ENCODE results near the gene HOMER2.

The HOMER2 gene

GRCh38 chr15:82851306-82851850, 101.1 kb downstream of the HOMER2 start:
- no peak overlapping the region for H3K27ac ChIP-seq
- TF ChIP-seq ZFX (IDR thresholded peaks at IDR 0.05) = no peak

GRCh38 chr15:82850731-82851130, 101.8 kb downstream of the HOMER2 start:
- H3K27ac ChIP-seq = peak overlapping the region; percentile 71
- TF ChIP-seq CTCF (conservative IDR thresholded peaks at IDR 0.05) (no peak), ZFX (IDR thresholded peaks at IDR 0.05) (no peak)

GRCh38 chr15:82849556-82850512, 102.7 kb downstream of the HOMER2 start:
- H3K27ac ChIP-seq = peak overlapping the region; percentile 71
- TF ChIP-seq CTCF (conservative IDR thresholded peaks at IDR 0.05) = peak; percentile 94
- no peak for TF ChIP-seq ZFX (IDR thresholded peaks at IDR 0.05)

GRCh38 chr15:82848241-82848993, 104.1 kb downstream of the HOMER2 start:
- H3K27ac ChIP-seq = peak overlapping the region; percentile 71; the same call in 1 of the 2 replicates
- TF ChIP-seq CTCF (conservative IDR thresholded peaks at IDR 0.05) = no peak
- no peak for TF ChIP-seq ZFX (IDR thresholded peaks at IDR 0.05)

- H3K27ac ChIP-seq = no peak overlapping the region
- no peak for TF ChIP-seq CTCF (conservative IDR thresholded peaks at IDR 0.05)
- TF ChIP-seq ZFX (IDR thresholded peaks at IDR 0.05) = no peak
These were observed 104.8 kb downstream of the HOMER2 start for GRCh38 chr15:82847703-82848102.

DNA sequence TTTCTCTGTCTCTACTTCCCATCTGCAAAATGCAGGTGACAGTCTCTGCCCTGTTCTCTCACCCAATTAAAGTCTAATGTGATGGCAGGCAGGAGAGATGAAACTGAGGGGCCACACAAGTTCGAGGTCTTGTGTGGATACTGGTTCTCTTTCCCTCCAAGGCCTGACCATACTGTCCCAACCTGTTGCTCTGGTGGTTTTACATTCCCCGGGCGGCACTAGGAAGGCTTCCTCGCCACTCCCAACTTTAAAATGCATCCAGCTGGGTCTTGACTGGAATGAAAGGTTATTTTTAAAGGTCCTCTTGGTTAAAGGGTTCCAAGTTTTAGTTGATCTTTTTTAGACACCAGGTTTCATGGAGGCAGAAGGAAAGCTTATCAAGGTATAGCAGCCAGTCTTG, 105.9 kb downstream of the HOMER2 start:
- no peak overlapping the region for H3K27ac ChIP-seq
- TF ChIP-seq ZFX (IDR thresholded peaks at IDR 0.05) (no peak), CTCF (conservative IDR thresholded peaks at IDR 0.05) (no peak)

GRCh38 chr15:82845686-82846085, 106.8 kb downstream of the HOMER2 start:
- H3K27ac ChIP-seq = no peak overlapping the region
- TF ChIP-seq CTCF (conservative IDR thresholded peaks at IDR 0.05) = no peak

Data from C4-2B (cell line).